IPS-20b (cell line): ENCODE data around the gene ANKRD61.
"Not testable (repeated sequence)": the region's sequence is repeated elsewhere in the genome, so short reads cannot be mapped to it uniquely, and the experiment has no call there.

Source experiments
- H3K27ac ChIP-seq: one replicate; pipeline ENCODE4 v1.5.1; 2013; ENCODE audit warnings: low read length
- H3K27me3 ChIP-seq: 2 replicates; pipeline ENCODE4 v1.6.1; 2013; ENCODE audit warnings: mild to moderate bottlenecking, low read length, inconsistent platforms; ENCODE audit not compliant: insufficient read depth
- H3K36me3 ChIP-seq: 2 replicates; pipeline ENCODE4 v1.6.1; 2013; ENCODE audit warnings: low read depth, mild to moderate bottlenecking, inconsistent platforms, low read length, moderate library complexity; ENCODE audit not compliant: insufficient read depth
- H3K4me1 ChIP-seq: 2 replicates; pipeline ENCODE4 v1.6.1; 2013; ENCODE audit warnings: mild to moderate bottlenecking, control low read depth, inconsistent platforms, low read length, moderate library complexity; ENCODE audit not compliant: insufficient read depth
- H3K4me3 ChIP-seq: 2 replicates; pipeline ENCODE4 v1.5.1; 2013; ENCODE audit warnings: mild to moderate bottlenecking, low read length, inconsistent platforms
- H3K9ac ChIP-seq: 2 replicates; pipeline ENCODE4 v1.6.1; 2013; ENCODE audit warnings: low read depth, mild to moderate bottlenecking, inconsistent platforms, low read length, moderate library complexity
- H3K9me3 ChIP-seq: 2 replicates; pipeline ENCODE4 v1.6.1; 2013; ENCODE audit warnings: mild to moderate bottlenecking, low read depth, low read length, inconsistent platforms; ENCODE audit not compliant: insufficient read depth

ANKRD61 gene

GRCh38 chr7:6030988-6031387 lies at the start of gene ANKRD61:
Gene ANKRD61, plus strand, starts transcription at chr7:6031376. Its CDS starts 0 bp downstream, at chr7:6031376.
- no peak within 1 kb of the TSS for H3K4me3 ChIP-seq
- no peaks in the 10 kb centered on the region for H3K27me3 ChIP-seq
- no peaks in the 10 kb centered on the region for H3K4me1 ChIP-seq
- no peak within 1 kb of the TSS for H3K9ac ChIP-seq
- no peaks in the 10 kb centered on the region for H3K9me3 ChIP-seq
- no peak within 1 kb of the TSS for H3K27ac ChIP-seq
- peaks cover 96% of the 10 kb centered on the region for H3K36me3 ChIP-seq

GRCh38 chr7:5987061-5987460 lies 44.1 kb upstream of the ANKRD61 start:
- H3K4me3 ChIP-seq, H3K9ac ChIP-seq, H3K27me3 ChIP-seq, H3K27ac ChIP-seq, H3K4me1 ChIP-seq, H3K9me3 ChIP-seq: not testable (repeated sequence)
- H3K36me3 ChIP-seq, result peaks cover 38% of the 10 kb centered on the region

GRCh38 chr7:5997210-5997808 lies 33.9 kb upstream of the ANKRD61 start:
- no peak overlapping the region for H3K4me3 ChIP-seq
- no peaks in the 10 kb centered on the region for H3K4me1 ChIP-seq
- no peak overlapping the region for H3K27ac ChIP-seq
- no peaks in the 10 kb centered on the region for H3K9me3 ChIP-seq
- no peaks in the 10 kb centered on the region for H3K27me3 ChIP-seq
- peaks cover 65% of the 10 kb centered on the region for H3K36me3 ChIP-seq
- no peak overlapping the region for H3K9ac ChIP-seq

GRCh38 chr7:6007386-6007785 lies 23.8 kb upstream of the ANKRD61 start:
- H3K36me3 ChIP-seq, result peaks cover 29% of the 10 kb centered on the region
- H3K27me3 ChIP-seq, result no peaks in the 10 kb centered on the region
- peaks cover 3% of the 10 kb centered on the region; the same call in 1 of the 2 replicates for H3K4me1 ChIP-seq
- no peak overlapping the region for H3K4me3 ChIP-seq
- no peaks in the 10 kb centered on the region for H3K9me3 ChIP-seq
- H3K9ac ChIP-seq, result no peak overlapping the region
- H3K27ac ChIP-seq, result no peak overlapping the region

- peak overlapping the region; percentile 88 for H3K4me3 ChIP-seq
- H3K9ac ChIP-seq, result peak overlapping the region; percentile 92
- H3K9me3 ChIP-seq, H3K4me1 ChIP-seq, H3K27ac ChIP-seq, H3K27me3 ChIP-seq: not testable (repeated sequence)
- peaks cover 31% of the 10 kb centered on the region for H3K36me3 ChIP-seq
These were observed 23.2 kb upstream of the ANKRD61 start for GRCh38 chr7:6007835-6008590.

GRCh38 chr7:6008668-6009611 lies 22.2 kb upstream of the ANKRD61 start, which contains the start of the genes AIMP2 and PMS2:
Gene AIMP2, plus strand, starts transcription at chr7:6009272. Its CDS starts 92 bp downstream, at chr7:6009364.
Gene PMS2, minus strand, starts transcription at chr7:6009049. Its CDS starts 30 bp downstream, at chr7:6009019.
- peak within 1 kb of the TSS; percentile 88 for H3K4me3 ChIP-seq
- no peak within 1 kb of the TSS for H3K27ac ChIP-seq
- no peaks in the 10 kb centered on the region for H3K27me3 ChIP-seq
- H3K9ac ChIP-seq, result peak within 1 kb of the TSS; percentile 92
- H3K9me3 ChIP-seq, result no peaks in the 10 kb centered on the region
- H3K4me1 ChIP-seq, result peaks cover 3% of the 10 kb centered on the region; the same call in 1 of the 2 replicates
- H3K36me3 ChIP-seq, result peaks cover 29% of the 10 kb centered on the region

- H3K36me3 ChIP-seq, result peaks cover 36% of the 10 kb centered on the region
- H3K27ac ChIP-seq, H3K9me3 ChIP-seq, H3K4me1 ChIP-seq, H3K27me3 ChIP-seq: not testable (repeated sequence)
- H3K9ac ChIP-seq, result peak overlapping the region; percentile 66; the same call in 1 of the 2 replicates
- peak overlapping the region; percentile 88 for H3K4me3 ChIP-seq
These were observed 20.8 kb upstream of the ANKRD61 start for GRCh38 chr7:6010370-6010769.

- H3K4me1 ChIP-seq, result peaks cover 3% of the 10 kb centered on the region
These were observed 19.6 kb upstream of the ANKRD61 start for GRCh38 chr7:6011541-6011940.

GRCh38 chr7:6012355-6013104 lies 18.6 kb upstream of the ANKRD61 start:
- Histone ChIP-seq H3K27me3 (no peaks in the 10 kb centered on the region), H3K4me3 (no peak overlapping the region), H3K9me3 (no peaks in the 10 kb centered on the region), H3K27ac (no peak overlapping the region), H3K4me1 (peaks cover 3% of the 10 kb centered on the region), H3K36me3 (peaks cover 58% of the 10 kb centered on the region), H3K9ac (no peak overlapping the region)

More at GRCh38 chr7:6011541-6011940, 19.6 kb upstream of the ANKRD61 start:
- no peak overlapping the region for H3K27ac ChIP-seq
- no peaks in the 10 kb centered on the region for H3K27me3 ChIP-seq
- H3K9ac ChIP-seq, result no peak overlapping the region
- no peaks in the 10 kb centered on the region for H3K9me3 ChIP-seq
- H3K4me3 ChIP-seq, result no peak overlapping the region
- peaks cover 48% of the 10 kb centered on the region for H3K36me3 ChIP-seq

- Histone ChIP-seq H3K9me3 (no peaks in the 10 kb centered on the region), H3K4me1 (no peaks in the 10 kb centered on the region; the same call in 1 of the 2 replicates), H3K27ac (no peak overlapping the region), H3K36me3 (peaks cover 88% of the 10 kb centered on the region), H3K4me3 (no peak overlapping the region), H3K9ac (no peak overlapping the region), H3K27me3 (no peaks in the 10 kb centered on the region)
These were observed 15.1 kb upstream of the ANKRD61 start for GRCh38 chr7:6015917-6016652.
